ENCODE data around the gene POT1. TPM values are rescaled to one million over a fixed set of nuclear protein-coding genes. Genes with fewer than 3 reads are reported as not detected.

The POT1 gene
- total RNA-seq, 4 donors from 2014 or later, result 7.4 to 30.0 (median 16.2) TPM

GRCh38 chr7:124856299-124856888, 73.2 kb downstream of the POT1 start:
- H3K4me1 ChIP-seq, result no peaks in the 10 kb centered on the region
- WGBS, result 90% methylated on average over 3 of the region's 3 CpGs
- peaks cover 13% of the 10 kb centered on the region for H3K36me3 ChIP-seq
- H3K9me3 ChIP-seq, result no peaks in the 10 kb centered on the region
- no peak overlapping the region for H3K4me3 ChIP-seq
- no peaks in the 10 kb centered on the region for H3K27me3 ChIP-seq
- TF ChIP-seq CTCF (IDR thresholded peaks at IDR 0.05), result peak in 1 of 2 donors; percentile 39
- TF ChIP-seq POLR2AphosphoS5 (IDR thresholded peaks at IDR 0.05), result no peak
- no peak overlapping the region for H3K27ac ChIP-seq
- DNase-seq (ENCODE audit: low spot score in 2 of 2), result no peak

GRCh38 chr7:124843336-124843735, 86.3 kb downstream of the POT1 start:
- no peaks in the 10 kb centered on the region for H3K9me3 ChIP-seq
- peaks cover 6% of the 10 kb centered on the region for H3K36me3 ChIP-seq
- no peaks in the 10 kb centered on the region for H3K4me1 ChIP-seq
- no peak overlapping the region for H3K4me3 ChIP-seq
- no peak overlapping the region for H3K27ac ChIP-seq
- TF ChIP-seq POLR2A (IDR thresholded peaks at IDR 0.05) (no peak), CTCF (IDR thresholded peaks at IDR 0.05) (no peak), EP300 (IDR thresholded peaks at IDR 0.05) (no peak), POLR2AphosphoS5 (IDR thresholded peaks at IDR 0.05) (no peak)
- DNase-seq (ENCODE audit: low spot score in 2 of 2), result no peak
- H3K27me3 ChIP-seq, result no peaks in the 10 kb centered on the region

GRCh38 chr7:124840435-124840834, 89.2 kb downstream of the POT1 start:
- 76% methylated on average over 1 of the region's 1 CpG for WGBS

GRCh38 chr7:124839687-124840086, 89.9 kb downstream of the POT1 start:
- no peak for TF ChIP-seq EP300 (IDR thresholded peaks at IDR 0.05)
- no peak for TF ChIP-seq POLR2A (IDR thresholded peaks at IDR 0.05)
- no peak for TF ChIP-seq POLR2AphosphoS5 (IDR thresholded peaks at IDR 0.05)
- TF ChIP-seq CTCF (IDR thresholded peaks at IDR 0.05), result no peak
- Histone ChIP-seq H3K4me1 (no peaks in the 10 kb centered on the region), H3K27me3 (no peaks in the 10 kb centered on the region), H3K36me3 (peaks cover 6% of the 10 kb centered on the region), H3K4me3 (no peak overlapping the region), H3K27ac (no peak overlapping the region), H3K9me3 (no peaks in the 10 kb centered on the region)
- WGBS, result 93% methylated on average over 1 of the region's 1 CpG
- DNase-seq (ENCODE audit: low spot score in 2 of 2), result no peak

More at GRCh38 chr7:124840435-124840834, 89.2 kb downstream of the POT1 start:
- no peaks in the 10 kb centered on the region for H3K27me3 ChIP-seq
- no peak for DNase-seq (ENCODE audit: low spot score in 2 of 2)
- H3K4me3 ChIP-seq, result no peak overlapping the region
- no peaks in the 10 kb centered on the region for H3K9me3 ChIP-seq
- H3K4me1 ChIP-seq, result no peaks in the 10 kb centered on the region
- H3K36me3 ChIP-seq, result no peaks in the 10 kb centered on the region
- no peak for TF ChIP-seq POLR2AphosphoS5 (IDR thresholded peaks at IDR 0.05)
- TF ChIP-seq CTCF (IDR thresholded peaks at IDR 0.05), result no peak
- no peak for TF ChIP-seq EP300 (IDR thresholded peaks at IDR 0.05)
- TF ChIP-seq POLR2A (IDR thresholded peaks at IDR 0.05), result no peak
- no peak overlapping the region for H3K27ac ChIP-seq

- Histone ChIP-seq H3K27ac (no peak overlapping the region), H3K4me1 (no peaks in the 10 kb centered on the region), H3K27me3 (no peaks in the 10 kb centered on the region), H3K9me3 (no peaks in the 10 kb centered on the region), H3K36me3 (peaks cover 7% of the 10 kb centered on the region), H3K4me3 (no peak overlapping the region)
- TF ChIP-seq POLR2AphosphoS5 (IDR thresholded peaks at IDR 0.05), result no peak
- TF ChIP-seq POLR2A (IDR thresholded peaks at IDR 0.05), result no peak
- TF ChIP-seq CTCF (IDR thresholded peaks at IDR 0.05), result no peak
- no peak for TF ChIP-seq EP300 (IDR thresholded peaks at IDR 0.05)
- no peak for DNase-seq (ENCODE audit: low spot score in 2 of 2)
- WGBS, result 75% methylated on average over 1 of the region's 1 CpG
Observed at GRCh38 chr7:124836173-124836572, 93.5 kb downstream of the POT1 start.

Measured in suprapubic skin (tissue), 4 donors.